GM10248 (cell line): ENCODE results near the gene TRPC3.

Experiments
- CTCF ChIA-PET: fragments of 300-600 bp; sonication (Branson Sonifier 250); formaldehyde crosslinking; extraction: SDS; loops from one replicate; lab custom pipeline; 2021; ENCODE audit warnings: antibody characterized with exemption; lab: Yijun Ruan, JAX
- POLR2A ChIA-PET: fragments of 350-650 bp; sonication (Branson Sonifier 250); formaldehyde crosslinking; extraction: SDS; loops from one replicate; lab custom pipeline; 2020; ENCODE audit warnings: antibody characterized with exemption; lab: Yijun Ruan, JAX
- DNase-seq: peaks from one replicate; pipeline ENCODE4 v3.0.0; 2012; ENCODE audit errors: extremely low spot score
- TF ChIP-seq, protein P1 (sequence below): IDR thresholded peaks from 2 replicates; pipeline ENCODE4 v1.5.1; 2012; ENCODE audit warnings: mild to moderate bottlenecking, low read depth; ENCODE audit errors: extremely low read depth, missing control alignments, control extremely low read depth

TRPC3 gene

DNA sequence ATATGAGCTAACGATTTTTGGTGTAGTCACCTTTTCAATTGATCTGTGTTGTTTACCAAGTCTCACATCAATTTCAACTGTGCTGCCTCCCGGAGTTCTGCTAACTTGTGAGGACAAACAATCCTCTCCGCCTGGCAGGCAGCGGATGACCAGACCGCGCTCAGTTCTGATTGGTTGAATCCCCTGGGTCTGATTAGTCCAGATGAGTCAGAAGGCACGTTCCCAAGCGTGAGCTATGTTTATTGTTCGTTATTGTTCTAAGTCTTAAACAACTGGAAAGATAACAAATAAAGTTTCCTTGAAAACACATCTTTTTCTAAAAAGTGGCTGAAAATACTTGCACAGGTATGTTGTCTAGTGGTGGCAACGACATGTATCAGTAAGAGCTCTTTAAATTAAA, 37.9 kb upstream of the TRPC3 start:
- ChIA-PET CTCF (interaction anchor here (1.2 to 2.0 kb wide), 5 partner anchors 9 to 20 kb away, joined by 3 to 7 read pairs (median 4); no protein-coding TSS in a partner anchor), POLR2A (no interaction called here)
- no peak for DNase-seq
- TF ChIP-seq, protein P1, sequence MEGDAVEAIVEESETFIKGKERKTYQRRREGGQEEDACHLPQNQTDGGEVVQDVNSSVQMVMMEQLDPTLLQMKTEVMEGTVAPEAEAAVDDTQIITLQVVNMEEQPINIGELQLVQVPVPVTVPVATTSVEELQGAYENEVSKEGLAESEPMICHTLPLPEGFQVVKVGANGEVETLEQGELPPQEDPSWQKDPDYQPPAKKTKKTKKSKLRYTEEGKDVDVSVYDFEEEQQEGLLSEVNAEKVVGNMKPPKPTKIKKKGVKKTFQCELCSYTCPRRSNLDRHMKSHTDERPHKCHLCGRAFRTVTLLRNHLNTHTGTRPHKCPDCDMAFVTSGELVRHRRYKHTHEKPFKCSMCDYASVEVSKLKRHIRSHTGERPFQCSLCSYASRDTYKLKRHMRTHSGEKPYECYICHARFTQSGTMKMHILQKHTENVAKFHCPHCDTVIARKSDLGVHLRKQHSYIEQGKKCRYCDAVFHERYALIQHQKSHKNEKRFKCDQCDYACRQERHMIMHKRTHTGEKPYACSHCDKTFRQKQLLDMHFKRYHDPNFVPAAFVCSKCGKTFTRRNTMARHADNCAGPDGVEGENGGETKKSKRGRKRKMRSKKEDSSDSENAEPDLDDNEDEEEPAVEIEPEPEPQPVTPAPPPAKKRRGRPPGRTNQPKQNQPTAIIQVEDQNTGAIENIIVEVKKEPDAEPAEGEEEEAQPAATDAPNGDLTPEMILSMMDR, result no peak

DNA sequence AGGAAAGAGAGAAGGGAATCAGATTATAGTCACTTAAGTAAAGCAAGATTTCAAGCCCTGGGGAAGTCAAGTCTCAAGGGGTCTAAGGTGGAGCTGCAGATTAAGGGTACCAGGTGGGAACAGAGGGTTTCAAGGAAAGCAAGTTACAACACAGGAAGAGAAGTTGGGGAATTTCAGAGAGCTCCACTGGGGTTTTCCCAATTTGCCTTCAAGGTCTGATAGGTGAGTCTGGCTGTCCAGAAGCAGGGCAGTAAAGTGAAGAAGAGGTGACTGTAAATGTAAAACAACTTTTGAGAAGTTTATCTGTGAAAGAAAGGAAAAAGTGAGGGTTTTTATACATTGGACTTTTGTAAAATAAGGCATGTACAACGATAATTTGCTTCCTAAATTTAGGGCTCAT, 37.1 kb upstream of the TRPC3 start:
- ChIA-PET POLR2A (no interaction called here), CTCF (interaction anchor here (1.2 to 2.0 kb wide), 4 partner anchors 8 to 21 kb away, joined by 3 to 5 read pairs (median 4); no protein-coding TSS in a partner anchor)
- no peak for DNase-seq
- TF ChIP-seq, protein P1, result no peak

DNA sequence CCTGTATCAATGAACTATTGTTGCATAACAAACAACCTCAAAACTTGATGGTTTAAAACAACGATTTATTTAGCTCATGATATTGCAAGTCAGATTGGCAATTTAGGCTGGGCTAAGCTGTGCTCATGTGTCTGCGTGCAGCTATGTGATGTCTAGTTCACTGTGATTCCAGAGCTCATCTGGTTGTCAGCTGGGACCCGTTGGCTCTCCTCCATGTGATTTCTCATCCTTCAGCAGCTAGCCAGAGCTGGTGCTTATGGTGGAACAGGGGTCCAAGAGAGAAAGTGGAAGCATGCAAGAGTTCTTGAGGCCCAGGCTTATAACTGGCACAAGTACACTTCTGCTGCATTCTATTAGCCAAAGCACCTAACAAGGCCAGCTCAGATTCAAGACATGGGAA, 28.8 kb upstream of the TRPC3 start:
- no peak for DNase-seq
- TF ChIP-seq, protein P1, result no peak
- POLR2A ChIA-PET, result no interaction called here
- CTCF ChIA-PET, result interaction anchor here (1.0 to 1.2 kb wide), 2 partner anchors 9 to 24 kb away, joined by 3 to 5 read pairs; no protein-coding TSS in a partner anchor

DNA sequence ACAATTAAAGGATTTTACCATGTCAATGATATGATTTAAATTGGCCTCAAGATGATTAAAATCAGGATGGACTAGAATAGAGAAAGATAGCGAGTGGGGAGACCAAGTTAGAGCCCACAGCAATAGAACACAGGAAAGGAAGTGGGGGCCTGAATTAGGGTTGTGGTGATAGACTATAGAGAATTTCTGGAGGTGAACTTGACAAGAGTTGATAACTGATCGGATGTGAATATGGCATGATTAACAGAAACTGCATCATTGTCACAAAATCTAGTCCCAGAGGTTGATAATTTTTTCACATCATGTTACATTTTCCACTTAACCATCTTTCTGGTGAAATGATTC, 26.3 kb upstream of the TRPC3 start:
- TF ChIP-seq, protein P1, result no peak
- ChIA-PET POLR2A (no interaction called here), CTCF (interaction anchor here (1.2 kb wide), 1 partner anchor 22 kb away, joined by 3 read pairs; no protein-coding TSS in a partner anchor)
- no peak for DNase-seq

DNA sequence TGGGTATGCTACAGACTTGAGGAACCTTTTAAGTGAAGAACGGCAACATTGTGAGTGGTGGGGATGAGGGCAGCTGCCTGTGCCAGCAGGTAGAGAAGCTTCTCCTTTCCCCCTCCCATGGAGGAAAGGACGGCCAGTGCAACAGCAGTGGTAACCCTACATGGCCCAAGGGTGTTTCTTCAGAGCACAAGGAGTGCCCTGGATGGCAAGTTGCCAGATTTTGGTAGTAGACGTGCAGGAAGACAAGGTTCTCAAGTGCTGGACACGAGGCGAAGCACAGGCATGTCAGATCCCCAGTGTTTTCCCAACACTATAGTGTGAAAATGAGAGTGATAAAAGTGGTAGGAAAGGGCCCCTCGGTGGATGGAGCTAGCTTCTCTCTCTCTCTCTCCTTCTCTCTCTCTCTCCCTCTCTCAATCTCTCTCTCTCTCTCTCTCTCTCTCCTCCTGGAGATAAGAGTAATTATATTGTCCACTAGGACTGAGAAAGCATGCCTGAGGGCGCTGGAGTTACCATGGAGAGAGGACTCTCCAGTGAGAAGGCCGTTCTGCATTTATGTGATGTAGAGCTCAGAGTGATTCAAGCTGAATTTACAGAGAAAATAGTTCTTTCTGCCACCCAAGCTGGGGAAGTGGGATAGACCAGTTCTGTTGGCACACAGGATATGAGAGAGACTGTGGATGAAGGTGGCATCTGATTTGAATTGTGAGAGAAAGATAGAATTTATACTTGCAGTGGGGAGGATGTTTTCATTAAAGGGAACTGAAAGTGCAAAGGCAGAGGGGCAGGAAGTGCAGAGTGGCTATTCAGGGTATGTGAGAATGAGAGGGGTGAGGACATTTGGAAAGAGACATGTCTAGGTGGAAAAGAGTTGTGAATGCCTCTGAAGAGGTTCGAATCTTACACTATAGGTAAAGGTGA, 25.7 kb upstream of the TRPC3 start:
- peak; percentile 39 for DNase-seq
- CTCF ChIA-PET, result interaction anchor here (0.7 to 2.8 kb wide), 4 partner anchors 8 to 27 kb away, joined by 3 to 9 read pairs (median 4); no protein-coding TSS in a partner anchor

DNA sequence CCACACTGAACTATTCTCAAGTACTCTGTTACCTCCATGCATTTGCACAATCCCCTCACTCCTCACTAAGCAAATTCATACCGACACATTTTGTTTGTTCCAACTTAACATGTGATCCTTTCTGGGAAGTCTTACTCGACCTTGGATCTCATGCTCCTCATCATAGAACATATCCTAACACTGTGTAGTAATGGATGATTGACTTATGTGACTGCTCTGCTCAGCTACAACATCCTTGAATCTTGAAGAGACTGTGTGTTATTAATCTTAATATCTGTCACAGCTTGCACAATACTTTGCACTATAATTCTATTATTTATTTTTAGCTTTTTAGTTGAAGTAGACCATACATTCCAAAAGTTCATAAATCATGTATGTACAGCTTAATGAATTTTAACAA, 23.9 kb upstream of the TRPC3 start:
- POLR2A ChIA-PET, result no interaction called here

More for the DNA sequence above, 25.7 kb upstream of the TRPC3 start:
- POLR2A ChIA-PET, result no interaction called here
- TF ChIP-seq, protein P1, result no peak

More for the DNA sequence above, 23.9 kb upstream of the TRPC3 start:
- CTCF ChIA-PET, result interaction anchor here (1.4 to 2.8 kb wide), 2 partner anchors 10 to 25 kb away, joined by 4 to 9 read pairs; no protein-coding TSS in a partner anchor
- no peak for DNase-seq
- TF ChIP-seq, protein P1, result no peak
